Fibroblast of lung (primary cell): ENCODE data around the gene PTCHD4. TPM values are rescaled to one million over a fixed set of nuclear protein-coding genes. Genes with fewer than 3 reads are reported as not detected.

ENCODE experiments used
- DNase-seq, 2 donors: peaks; one replicate each; pipeline versions ENCODE4 v3.0.0 to v3.0.0-alpha.2; 2010; ENCODE audit warnings: low read depth in 2 of 2
- H2AFZ ChIP-seq: 2 replicates; pipeline ENCODE4 v1.5.1; 2012; ENCODE audit warnings: low read length, control low read depth, inconsistent platforms
- H3K27ac ChIP-seq: 2 replicates; pipeline ENCODE4 v1.5.1; 2011; ENCODE audit warnings: low read length, control low read depth; ENCODE audit not compliant: insufficient read depth
- H3K27me3 ChIP-seq: 2 replicates; pipeline ENCODE4 v1.5.1; 2011; ENCODE audit warnings: mild to moderate bottlenecking, low read length; ENCODE audit not compliant: control insufficient read depth, insufficient read depth
- H3K36me3 ChIP-seq: 2 replicates; pipeline ENCODE4 v1.5.1; 2011; ENCODE audit warnings: low read length; ENCODE audit not compliant: control insufficient read depth, insufficient read depth
- H3K4me1 ChIP-seq: 2 replicates; pipeline ENCODE4 v1.5.1; 2011; ENCODE audit warnings: low read length; ENCODE audit not compliant: control insufficient read depth, insufficient read depth; ENCODE audit errors: extremely low read depth
- H3K4me2 ChIP-seq: 2 replicates; pipeline ENCODE4 v1.5.1; 2011; ENCODE audit warnings: low read length, control low read depth; ENCODE audit not compliant: insufficient read depth; ENCODE audit errors: extremely low read depth
- H3K4me3 ChIP-seq, 4 experiments: fragments of 200-600 bp in 1 of 4; sonication (generic) in 1 of 4; replicated peaks in 1 of 4; 2 replicates each; pipeline ENCODE4 v1.5.1; 2011 to 2016; ENCODE audit warnings: low read length in 4 of 4, low read depth in 3 of 4, mild to moderate bottlenecking in 3 of 4, control low read depth in 2 of 4, inconsistent platforms in 1 of 4, mixed read lengths in 1 of 4; ENCODE audit not compliant: insufficient read depth in 1 of 4; ENCODE audit errors: control extremely low read depth in 1 of 4
- H3K79me2 ChIP-seq: 2 replicates; pipeline ENCODE4 v1.5.1; 2012; ENCODE audit warnings: mild to moderate bottlenecking, low read length, inconsistent platforms; ENCODE audit not compliant: control insufficient read depth, insufficient read depth
- H3K9ac ChIP-seq: 2 replicates; pipeline ENCODE4 v1.5.1; 2011; ENCODE audit warnings: mild to moderate bottlenecking, low read length, control low read depth; ENCODE audit not compliant: insufficient read depth
- H3K9me3 ChIP-seq: 2 replicates; pipeline ENCODE4 v1.5.1; 2012; ENCODE audit warnings: low read depth, low read length; ENCODE audit not compliant: control insufficient read depth, insufficient read depth
- H4K20me1 ChIP-seq: 2 replicates; pipeline ENCODE4 v1.5.1; 2011; ENCODE audit warnings: low read length; ENCODE audit not compliant: control insufficient read depth, insufficient read depth; ENCODE audit errors: extremely low read depth
- EZH2 ChIP-seq: IDR thresholded peaks from 2 replicates; pipeline ENCODE4 v1.5.1; 2012; ENCODE audit warnings: low read length, control low read depth, mild to moderate bottlenecking; ENCODE audit errors: missing control alignments
- polyA plus RNA-seq, 2 donors: library from polyadenylated mRNA; depleted of rRNA in 1 of 2; stranded (reverse) in 1 of 2; unstranded in 1 of 2; fragments of >200 nt; gene quantifications; 2 replicates each; pipeline ENCODE4 v1.2.1, GENCODE V29; 2011 to 2012; ENCODE audit warnings: missing spikeins in 1 of 2
- total RNA-seq: library from RNA; depleted of rRNA; stranded (reverse); fragments of >200 nt; gene quantifications from 2 replicates; pipeline ENCODE4 v1.2.1, GENCODE V29; 2014
- TF ChIP-seq, protein P1 (sequence below), 2 donors: IDR thresholded peaks in 1 of 2; conservative IDR thresholded peaks in 1 of 2; 1 replicate in 1 of 2; 2 replicates in 1 of 2; pipeline ENCODE4 v1.5.1; 2011 to 2012; ENCODE audit warnings: low read length in 2 of 2, control low read depth in 1 of 2, inconsistent platforms in 1 of 2, low read depth in 1 of 2, mild to moderate bottlenecking in 1 of 2

The PTCHD4 gene
- total and polyA plus RNA-seq, 2 donors (not counting 1 experiment from before 2014, with no cell fraction given) = 0.57 to 5.8 TPM

DNA sequence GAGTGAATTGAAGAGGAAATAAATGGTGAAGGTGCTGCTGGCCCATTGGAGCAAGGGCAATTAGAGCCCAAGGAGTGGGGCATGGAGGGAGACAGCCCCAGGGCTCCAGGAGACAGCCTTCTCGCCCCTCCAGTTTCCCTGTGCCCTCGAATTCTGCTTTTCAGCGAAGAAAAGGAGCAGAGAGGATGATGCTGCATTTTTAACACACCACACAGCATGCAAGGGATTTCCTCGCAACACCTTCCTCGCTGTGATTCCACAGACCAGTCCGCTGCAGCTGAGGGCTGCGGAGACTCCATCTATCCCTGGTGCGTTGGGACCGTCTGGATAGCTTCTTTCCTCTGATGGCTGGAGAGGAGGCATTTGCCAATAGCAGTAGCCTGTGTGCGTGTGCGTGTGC is 41.7 kb downstream of the PTCHD4 start:
- Histone ChIP-seq H3K36me3 (no peaks in the 10 kb centered on the region), H3K4me2 (no peak overlapping the region), H3K4me3 (peak overlapping the region in 2 of 4 experiments; percentile 12 to 46), H3K27ac (no peak overlapping the region), H3K4me1 (no peaks in the 10 kb centered on the region), H3K27me3 (no peaks in the 10 kb centered on the region), H3K79me2 (no peaks in the 10 kb centered on the region), H3K9me3 (no peaks in the 10 kb centered on the region), H3K9ac (no peak overlapping the region), H2AFZ (peak overlapping the region; percentile 13), H4K20me1 (no peaks in the 10 kb centered on the region)
- no peak for TF ChIP-seq EZH2
- TF ChIP-seq, protein P1, sequence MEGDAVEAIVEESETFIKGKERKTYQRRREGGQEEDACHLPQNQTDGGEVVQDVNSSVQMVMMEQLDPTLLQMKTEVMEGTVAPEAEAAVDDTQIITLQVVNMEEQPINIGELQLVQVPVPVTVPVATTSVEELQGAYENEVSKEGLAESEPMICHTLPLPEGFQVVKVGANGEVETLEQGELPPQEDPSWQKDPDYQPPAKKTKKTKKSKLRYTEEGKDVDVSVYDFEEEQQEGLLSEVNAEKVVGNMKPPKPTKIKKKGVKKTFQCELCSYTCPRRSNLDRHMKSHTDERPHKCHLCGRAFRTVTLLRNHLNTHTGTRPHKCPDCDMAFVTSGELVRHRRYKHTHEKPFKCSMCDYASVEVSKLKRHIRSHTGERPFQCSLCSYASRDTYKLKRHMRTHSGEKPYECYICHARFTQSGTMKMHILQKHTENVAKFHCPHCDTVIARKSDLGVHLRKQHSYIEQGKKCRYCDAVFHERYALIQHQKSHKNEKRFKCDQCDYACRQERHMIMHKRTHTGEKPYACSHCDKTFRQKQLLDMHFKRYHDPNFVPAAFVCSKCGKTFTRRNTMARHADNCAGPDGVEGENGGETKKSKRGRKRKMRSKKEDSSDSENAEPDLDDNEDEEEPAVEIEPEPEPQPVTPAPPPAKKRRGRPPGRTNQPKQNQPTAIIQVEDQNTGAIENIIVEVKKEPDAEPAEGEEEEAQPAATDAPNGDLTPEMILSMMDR (conservative IDR thresholded peaks at IDR 0.05 in 1 of 2, IDR thresholded peaks at IDR 0.05 in 1 of 2; ENCODE audit: low read depth in 1 of 2, low read length in 2 of 2) = no peak
- peak in 1 of 2 donors; percentile 31 for DNase-seq

DNA sequence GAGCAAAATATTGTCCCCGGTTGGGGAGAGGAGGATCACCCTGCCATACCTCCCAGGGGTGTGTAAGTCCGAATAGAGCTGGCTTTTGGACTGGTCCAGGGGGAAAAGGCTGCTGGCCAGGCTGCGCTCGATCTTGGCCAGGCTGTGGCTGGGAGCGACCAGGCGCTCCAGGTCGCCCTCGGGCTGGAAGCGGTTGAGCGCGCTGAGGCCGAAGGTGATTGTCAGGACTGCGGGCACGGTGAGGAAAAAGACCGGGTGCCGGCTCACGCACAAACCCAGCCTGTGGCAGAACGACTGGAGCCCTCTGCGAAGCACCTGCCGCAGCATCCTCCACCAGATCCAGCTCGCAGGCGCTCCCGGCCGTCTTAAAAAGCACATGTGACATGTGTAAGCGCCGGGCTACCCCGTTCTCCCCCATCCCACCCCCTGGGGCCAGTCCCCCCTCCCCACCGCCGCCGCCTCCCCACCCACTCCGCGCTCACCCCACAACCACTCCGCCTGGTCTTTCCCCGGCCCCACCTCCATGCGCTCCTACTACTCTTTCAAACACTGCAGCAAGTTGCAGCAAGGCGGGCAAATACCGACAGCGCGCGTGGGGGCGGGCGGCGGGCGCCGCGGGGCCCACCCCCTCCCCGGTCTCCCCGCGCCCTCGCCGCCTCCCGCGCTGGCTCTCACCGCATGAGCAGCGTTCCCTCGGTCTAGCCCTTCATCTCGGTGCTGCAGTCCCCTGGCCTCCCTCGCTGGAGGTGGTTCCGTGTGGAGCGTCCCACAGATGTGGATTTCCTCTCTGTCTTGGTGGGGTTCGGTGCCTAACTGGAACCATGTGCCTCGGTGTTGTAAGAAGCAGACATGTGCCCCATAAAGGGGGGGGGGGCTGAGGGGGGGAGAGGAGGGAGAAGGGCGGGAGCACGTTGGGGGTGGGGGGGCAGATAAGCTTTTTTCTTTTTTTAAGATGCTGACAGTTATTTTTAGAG is 42.4 kb downstream of the PTCHD4 start:
- no peak overlapping the region for H3K27ac ChIP-seq
- H3K4me3 ChIP-seq = peak overlapping the region in 2 of 4 experiments; percentile 12 to 46
- peak overlapping the region; percentile 25 for H3K4me2 ChIP-seq
- no peak overlapping the region for H3K9ac ChIP-seq
- DNase-seq = peak in 1 of 2 donors; percentile 23
- no peaks in the 10 kb centered on the region for H3K9me3 ChIP-seq
- no peaks in the 10 kb centered on the region for H4K20me1 ChIP-seq
- no peaks in the 10 kb centered on the region for H3K79me2 ChIP-seq
- no peaks in the 10 kb centered on the region for H3K4me1 ChIP-seq
- no peaks in the 10 kb centered on the region for H3K27me3 ChIP-seq
- no peak overlapping the region for H2AFZ ChIP-seq
- TF ChIP-seq, protein P1 (conservative IDR thresholded peaks at IDR 0.05 in 1 of 2, IDR thresholded peaks at IDR 0.05 in 1 of 2; ENCODE audit: low read depth in 1 of 2, low read length in 2 of 2) = no peak
- TF ChIP-seq EZH2 = no peak
- no peaks in the 10 kb centered on the region for H3K36me3 ChIP-seq

DNA sequence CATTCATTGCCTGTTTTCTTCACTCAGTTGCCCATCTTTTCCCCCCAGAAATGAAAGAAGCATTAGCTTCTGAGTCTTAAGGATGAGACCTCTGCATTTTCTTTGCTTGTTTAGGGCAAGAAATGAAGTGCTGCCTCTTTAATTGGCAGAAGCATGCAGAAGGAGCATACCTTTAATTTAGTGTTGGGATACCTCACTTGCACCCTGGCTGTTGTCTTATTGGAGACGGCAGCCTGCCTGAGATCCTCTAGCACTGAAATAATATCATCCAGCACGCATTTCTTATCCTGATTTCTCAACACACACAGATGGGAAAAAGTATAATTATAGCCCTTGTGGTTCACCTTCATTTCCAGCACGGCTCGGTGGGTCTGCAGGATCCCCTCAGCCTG is 43.1 kb downstream of the PTCHD4 start:
- no peak for TF ChIP-seq EZH2
- TF ChIP-seq, protein P1 (conservative IDR thresholded peaks at IDR 0.05 in 1 of 2, IDR thresholded peaks at IDR 0.05 in 1 of 2; ENCODE audit: low read depth in 1 of 2, low read length in 2 of 2) = no peak

More for the DNA sequence above, 43.1 kb downstream of the PTCHD4 start:
- Histone ChIP-seq H3K9me3 (no peaks in the 10 kb centered on the region), H3K9ac (no peak overlapping the region), H4K20me1 (no peaks in the 10 kb centered on the region), H3K79me2 (no peaks in the 10 kb centered on the region), H3K27ac (no peak overlapping the region), H2AFZ (no peak overlapping the region), H3K36me3 (no peaks in the 10 kb centered on the region), H3K4me2 (no peak overlapping the region), H3K4me1 (no peaks in the 10 kb centered on the region), H3K27me3 (no peaks in the 10 kb centered on the region), H3K4me3 (peak overlapping the region in 1 of 4 experiments; percentile 18)
- DNase-seq = no peak
